Lower leg skin (tissue), 4 donors: ENCODE results near the gene CD34. TPM values are rescaled to one million over a fixed set of nuclear protein-coding genes. Genes with fewer than 3 reads are reported as not detected.

Experiments
- DNase-seq, 2 donors: peaks; one replicate each; pipeline ENCODE4 v3.0.0-alpha.2; 2019; ENCODE audit warnings: low spot score in 2 of 2
- H3K4me3 ChIP-seq: fragments of 200-600 bp; sonication (generic); 2 replicates; pipeline ENCODE4 v1.5.1; 2017; ENCODE audit warnings: mild to moderate bottlenecking, low read depth; ENCODE audit not compliant: poor library complexity, severe bottlenecking
- POLR2A ChIP-seq, 2 donors: fragments of 450-650 bp; IDR thresholded peaks; one replicate each; pipeline ENCODE4 v1.6.1; 2016 to 2017; ENCODE audit warnings: antibody characterized with exemption in 2 of 2, mild to moderate bottlenecking in 1 of 2, moderate library complexity in 1 of 2
- WGBS, 2 donors: methylation state at CpG; one replicate each; pipeline ENCODE4 v1.1.5; 2018; 5-methylcytosine and 5-hydroxymethylcytosine counted together
- intact Hi-C: fragments of 100-400 bp; cut with DNase I; formaldehyde crosslinking; loops from one replicate; pipeline ENCODE4 v1.15.0; 2023; ENCODE audit warnings: low total_unique reads
- total RNA-seq, 4 donors: library from RNA; depleted of rRNA; stranded (reverse); fragments of >200 nt; gene quantifications; one replicate each; pipeline ENCODE4 v1.1.0, GENCODE V29; 2016
- TF ChIP-seq, protein P1 (sequence below), 3 donors: fragments of 450-650 bp; IDR thresholded peaks; one replicate each; pipeline ENCODE4 v1.5.1; 2016; ENCODE audit warnings: antibody characterized with exemption in 3 of 3, mild to moderate bottlenecking in 3 of 3, moderate library complexity in 2 of 3

CD34 gene, protein sequence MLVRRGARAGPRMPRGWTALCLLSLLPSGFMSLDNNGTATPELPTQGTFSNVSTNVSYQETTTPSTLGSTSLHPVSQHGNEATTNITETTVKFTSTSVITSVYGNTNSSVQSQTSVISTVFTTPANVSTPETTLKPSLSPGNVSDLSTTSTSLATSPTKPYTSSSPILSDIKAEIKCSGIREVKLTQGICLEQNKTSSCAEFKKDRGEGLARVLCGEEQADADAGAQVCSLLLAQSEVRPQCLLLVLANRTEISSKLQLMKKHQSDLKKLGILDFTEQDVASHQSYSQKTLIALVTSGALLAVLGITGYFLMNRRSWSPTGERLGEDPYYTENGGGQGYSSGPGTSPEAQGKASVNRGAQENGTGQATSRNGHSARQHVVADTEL
- 10 to 100 TPM in 3 of 4 donors, 1 to 10 TPM in 1; 8.5 to 45.5 (median 26.0) TPM for total RNA-seq

DNA sequence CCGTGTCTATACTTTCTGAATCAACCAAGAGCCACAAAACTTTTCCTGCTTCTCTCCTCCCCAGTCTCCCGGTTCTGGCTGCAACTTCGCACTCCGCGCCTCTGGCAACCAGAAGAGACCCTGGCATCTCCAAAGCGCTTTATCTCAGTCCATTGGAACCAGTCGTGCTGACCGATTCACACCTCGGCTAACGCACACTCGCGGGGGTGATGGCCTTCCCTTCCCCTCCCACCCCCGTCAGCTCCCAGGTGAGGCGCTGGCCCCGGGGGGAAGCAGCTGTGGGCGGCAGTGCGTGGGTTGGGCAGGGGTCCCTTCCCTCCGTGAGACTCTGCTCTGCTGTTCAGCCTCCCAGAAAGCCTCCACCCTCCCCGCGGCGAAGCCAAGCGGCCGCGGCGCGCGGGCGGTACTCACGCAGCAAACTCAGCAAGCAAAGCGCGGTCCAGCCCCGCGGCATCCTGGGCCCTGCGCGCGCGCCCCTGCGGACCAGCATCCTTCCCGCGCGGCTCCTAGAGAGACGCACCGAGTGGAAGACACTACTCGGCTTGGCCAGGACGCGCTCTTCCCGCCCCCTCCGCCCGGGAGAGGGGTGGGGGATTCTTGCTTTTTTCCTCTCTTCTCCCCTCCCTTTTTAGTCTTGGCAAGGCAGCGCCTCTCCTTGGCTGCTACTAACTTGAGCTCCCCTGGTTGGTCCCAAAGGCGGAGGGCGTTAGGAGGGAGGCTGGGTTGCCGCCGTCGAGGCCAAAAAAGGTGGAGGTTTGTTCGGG lies at the start of gene CD34:
Gene CD34, minus strand, starts transcription at position 535 of the 764 bp plus-strand sequence. Its CDS starts 45 bp downstream, at position 490.
- DNase-seq: peak; percentile 56 to 94
- TF ChIP-seq, protein P1, sequence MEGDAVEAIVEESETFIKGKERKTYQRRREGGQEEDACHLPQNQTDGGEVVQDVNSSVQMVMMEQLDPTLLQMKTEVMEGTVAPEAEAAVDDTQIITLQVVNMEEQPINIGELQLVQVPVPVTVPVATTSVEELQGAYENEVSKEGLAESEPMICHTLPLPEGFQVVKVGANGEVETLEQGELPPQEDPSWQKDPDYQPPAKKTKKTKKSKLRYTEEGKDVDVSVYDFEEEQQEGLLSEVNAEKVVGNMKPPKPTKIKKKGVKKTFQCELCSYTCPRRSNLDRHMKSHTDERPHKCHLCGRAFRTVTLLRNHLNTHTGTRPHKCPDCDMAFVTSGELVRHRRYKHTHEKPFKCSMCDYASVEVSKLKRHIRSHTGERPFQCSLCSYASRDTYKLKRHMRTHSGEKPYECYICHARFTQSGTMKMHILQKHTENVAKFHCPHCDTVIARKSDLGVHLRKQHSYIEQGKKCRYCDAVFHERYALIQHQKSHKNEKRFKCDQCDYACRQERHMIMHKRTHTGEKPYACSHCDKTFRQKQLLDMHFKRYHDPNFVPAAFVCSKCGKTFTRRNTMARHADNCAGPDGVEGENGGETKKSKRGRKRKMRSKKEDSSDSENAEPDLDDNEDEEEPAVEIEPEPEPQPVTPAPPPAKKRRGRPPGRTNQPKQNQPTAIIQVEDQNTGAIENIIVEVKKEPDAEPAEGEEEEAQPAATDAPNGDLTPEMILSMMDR (IDR thresholded peaks at IDR 0.05): no peak
- TF ChIP-seq POLR2A (IDR thresholded peaks at IDR 0.05): no peak
- peak within 1 kb of the TSS; percentile 35 for H3K4me3 ChIP-seq
- WGBS, 2 donors: 6% methylated on average over 38 to 52 of the region's 56 CpGs
- intact Hi-C loops: no loop called here

- no peak overlapping the region for H3K4me3 ChIP-seq
- WGBS, 2 donors: 84 to 95% methylated on average over 4 of the region's 4 CpGs
- TF ChIP-seq, protein P1 (IDR thresholded peaks at IDR 0.05): no peak
- no peak for TF ChIP-seq POLR2A (IDR thresholded peaks at IDR 0.05)
- intact Hi-C loops: loop anchor here (5.0 kb wide), 2 partner anchors 68 to 133 kb away; no protein-coding TSS in a partner anchor
- DNase-seq: no peak
These were observed 49.4 kb upstream of the CD34 start for GRCh38 chr1:207960346-207960745.

DNA sequence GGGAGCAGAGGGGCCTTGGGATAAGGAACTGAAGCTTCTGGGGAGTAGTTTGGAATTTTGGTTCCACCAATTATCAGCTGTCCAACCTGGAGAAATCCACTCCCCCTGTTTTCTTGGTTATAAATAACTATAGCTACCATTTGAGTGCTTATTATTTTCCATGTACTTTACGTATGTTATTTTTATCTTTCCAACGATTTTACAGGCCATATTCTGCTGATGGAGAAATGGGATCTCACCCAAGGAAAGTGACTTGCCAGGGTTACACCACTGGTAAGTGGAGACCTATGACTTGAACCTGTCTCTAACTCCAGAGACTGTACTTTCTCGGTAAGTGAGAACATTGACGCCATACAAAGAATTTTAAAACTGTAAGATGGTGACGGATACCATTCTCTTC lies 49.0 kb upstream of the CD34 start:
- no peak for DNase-seq
- intact Hi-C loops: loop anchor here (5.0 kb wide), 2 partner anchors 68 to 133 kb away; no protein-coding TSS in a partner anchor
- H3K4me3 ChIP-seq: no peak overlapping the region
- no peak for TF ChIP-seq POLR2A (IDR thresholded peaks at IDR 0.05)
- 70 to 71% methylated on average over 5 of the region's 5 CpGs for WGBS, 2 donors

DNA sequence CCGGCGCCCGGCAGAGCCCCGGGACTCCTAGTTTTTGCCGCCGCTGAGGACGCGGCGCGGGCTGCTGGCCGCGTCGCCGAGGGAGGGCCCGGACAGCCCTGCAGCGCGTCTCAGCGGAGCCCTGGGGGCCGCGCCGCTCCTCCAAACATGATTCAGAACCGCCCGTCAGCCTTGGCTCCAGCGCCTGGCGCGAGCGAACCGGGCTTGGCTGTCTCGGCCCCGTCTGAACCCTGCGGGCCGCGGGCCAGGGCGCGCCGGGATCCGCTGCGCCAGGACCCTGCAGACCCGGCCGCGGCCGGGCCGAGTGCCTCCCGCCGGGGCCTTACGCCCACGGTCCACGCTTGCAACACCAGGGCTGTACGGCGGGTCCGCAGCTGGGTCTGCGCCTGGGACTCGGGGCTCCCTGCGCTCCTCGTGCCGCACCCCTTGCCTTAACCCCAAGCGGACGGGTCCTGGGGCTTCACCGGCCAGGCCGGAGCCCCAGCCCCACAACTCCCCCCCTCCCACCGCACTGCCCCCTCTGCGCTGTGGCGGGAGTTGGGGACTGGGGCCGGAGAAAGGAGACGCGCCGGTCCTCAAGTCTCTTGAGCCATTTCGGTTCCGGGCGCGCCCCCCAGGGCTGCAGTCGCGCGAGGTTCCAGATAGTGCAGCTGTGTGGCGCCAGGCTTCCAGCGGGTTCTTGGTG lies 48.4 kb upstream of the CD34 start:
- peak; percentile 64 to 94 for DNase-seq
- TF ChIP-seq, protein P1 (IDR thresholded peaks at IDR 0.05): no peak
- H3K4me3 ChIP-seq: peak overlapping the region; percentile 18
- intact Hi-C loops: no loop called here
- WGBS, 2 donors: 25 to 44% methylated on average over 13 to 15 of the region's 76 CpGs

- no peak for TF ChIP-seq POLR2A (IDR thresholded peaks at IDR 0.05)
- TF ChIP-seq, protein P1 (IDR thresholded peaks at IDR 0.05): no peak
- H3K4me3 ChIP-seq: peak overlapping the region; percentile 18
- intact Hi-C loops: no loop called here
- DNase-seq: no peak
- WGBS, 2 donors: 19 to 29% methylated on average over 21 of the region's 24 CpGs
These were observed 47.6 kb upstream of the CD34 start for GRCh38 chr1:207958376-207959139.
